NAMALWA (cell line): ENCODE results near the gene LRRIQ4.

Experiments used
- DNase-seq: peaks from one replicate; pipeline ENCODE4 v3.0.0-alpha.2; 2015; ENCODE audit warnings: low spot score

The LRRIQ4 gene

GRCh38 chr3:169855514-169855913 lies 42.8 kb downstream of the LRRIQ4 start:
- DNase-seq: no peak

GRCh38 chr3:169857811-169858210 lies 45.1 kb downstream of the LRRIQ4 start:
- no peak for DNase-seq

GRCh38 chr3:169861871-169862270 lies 49.2 kb downstream of the LRRIQ4 start:
- DNase-seq: no peak

- DNase-seq: peak; percentile 91
Measured at GRCh38 chr3:169863458-169863899, 50.8 kb downstream of the LRRIQ4 start.

GRCh38 chr3:169864270-169864669 lies 51.6 kb downstream of the LRRIQ4 start:
- DNase-seq: peak; percentile 11

- DNase-seq: no peak
Measured at GRCh38 chr3:169865176-169865767, 52.6 kb downstream of the LRRIQ4 start.

GRCh38 chr3:169867584-169868210 lies 55.0 kb downstream of the LRRIQ4 start:
- DNase-seq: no peak

GRCh38 chr3:169868369-169868768 lies 55.7 kb downstream of the LRRIQ4 start:
- no peak for DNase-seq

GRCh38 chr3:169869484-169870220 lies 57.0 kb downstream of the LRRIQ4 start, which contains the start of gene LRRC31:
TSS of gene LRRC31 (minus strand) at chr3:169869935. CDS start at chr3:169869807, 128 bp downstream.
- no peak for DNase-seq

GRCh38 chr3:169871129-169871886 lies 58.6 kb downstream of the LRRIQ4 start:
- no peak for DNase-seq

GRCh38 chr3:169879013-169879557 lies 66.4 kb downstream of the LRRIQ4 start:
- DNase-seq: no peak

- DNase-seq: no peak
Measured at GRCh38 chr3:169879845-169880575, 67.3 kb downstream of the LRRIQ4 start.

- DNase-seq: no peak
Measured at GRCh38 chr3:169880576-169881250, 68.0 kb downstream of the LRRIQ4 start.

- no peak for DNase-seq
Measured at GRCh38 chr3:169886671-169887070, 74.0 kb downstream of the LRRIQ4 start.
